ENCODE measurements around the gene MPIG6B.

DNA sequence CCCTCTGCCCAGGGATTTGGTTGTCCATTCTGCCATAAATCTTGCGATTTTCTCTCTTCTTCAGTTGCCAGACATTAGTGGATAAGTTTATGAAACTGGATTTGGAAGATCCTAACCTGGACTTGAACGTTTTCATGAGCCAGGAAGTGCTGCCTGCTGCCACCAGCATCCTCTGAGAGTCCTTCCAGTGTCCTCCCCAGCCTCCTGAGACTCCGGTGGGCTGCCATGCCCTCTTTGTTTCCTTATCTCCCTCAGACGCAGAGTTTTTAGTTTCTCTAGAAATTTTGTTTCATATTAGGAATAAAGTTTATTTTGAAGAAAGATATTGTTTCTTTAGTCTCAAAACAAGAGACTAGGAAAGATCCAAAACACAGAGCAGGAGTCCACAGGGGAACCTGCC is 39.2 kb downstream of the MPIG6B start, which contains the start of gene SAPCD1:
- TF ChIP-seq POLR2A (IDR thresholded peaks at IDR 0.05; ENCODE audit: low read depth, low read length) (no peak), TAF1 (IDR thresholded peaks at IDR 0.05; ENCODE audit: low read depth, low read length) (no peak), SPI1 (IDR thresholded peaks at IDR 0.05; ENCODE audit: low read depth, low read length) (no peak), POLR2AphosphoS5 (IDR thresholded peaks at IDR 0.05; ENCODE audit: low read depth, low read length) (no peak)
